ENCODE results near the gene ZNF423. TPM values are rescaled to one million over a fixed set of nuclear protein-coding genes. Genes with fewer than 3 reads are reported as not detected.

ZNF423 gene
- total RNA-seq, 6 experiments from 2014 or later, result 0.43 to 1.2 (median 0.89) TPM

GRCh38 chr16:49550666-49551065, 305.2 kb downstream of the ZNF423 start:
- H3K36me3 ChIP-seq, result no peaks in the 10 kb centered on the region
- H3K27ac ChIP-seq, result no peak overlapping the region
- WGBS (ENCODE audit: insufficient coverage, low coverage, low lambda C conversion rate, missing lambda C conversion rate), result 80% methylated on average over 2 of the region's 6 CpGs
- no peaks in the 10 kb centered on the region for H3K4me1 ChIP-seq
- no peak overlapping the region for H3K4me3 ChIP-seq
- no peak for DNase-seq
- no peaks in the 10 kb centered on the region for H3K27me3 ChIP-seq
- ATAC-seq, result no peak
- no peak for TF ChIP-seq POLR2A (IDR thresholded peaks at IDR 0.05)
- no peak for TF ChIP-seq CTCF (IDR thresholded peaks at IDR 0.05)
- intact Hi-C loops (cut with DNase I), result no loop called here
- no peaks in the 10 kb centered on the region for H3K9me3 ChIP-seq

GRCh38 chr16:49550140-49550539, 305.8 kb downstream of the ZNF423 start:
- 73% methylated on average over 5 of the region's 5 CpGs for WGBS (ENCODE audit: insufficient coverage, low coverage, low lambda C conversion rate, missing lambda C conversion rate)
- Histone ChIP-seq H3K4me3 (no peak overlapping the region), H3K27me3 (no peaks in the 10 kb centered on the region), H3K36me3 (no peaks in the 10 kb centered on the region), H3K4me1 (no peaks in the 10 kb centered on the region), H3K27ac (no peak overlapping the region), H3K9me3 (no peaks in the 10 kb centered on the region)
- TF ChIP-seq POLR2A (IDR thresholded peaks at IDR 0.05), result no peak
- TF ChIP-seq CTCF (IDR thresholded peaks at IDR 0.05), result no peak
- intact Hi-C loops (cut with DNase I), result no loop called here
- DNase-seq (no peak), ATAC-seq (no peak)

- 53% methylated on average over 6 of the region's 14 CpGs for WGBS (ENCODE audit: insufficient coverage, low coverage, low lambda C conversion rate, missing lambda C conversion rate)
- Histone ChIP-seq H3K4me3 (no peak overlapping the region), H3K36me3 (no peaks in the 10 kb centered on the region), H3K4me1 (no peaks in the 10 kb centered on the region), H3K27ac (no peak overlapping the region), H3K27me3 (no peaks in the 10 kb centered on the region), H3K9me3 (no peaks in the 10 kb centered on the region)
- DNase-seq (no peak), ATAC-seq (no peak)
- no peak for TF ChIP-seq POLR2A (IDR thresholded peaks at IDR 0.05)
- no peak for TF ChIP-seq CTCF (IDR thresholded peaks at IDR 0.05)
- intact Hi-C loops (cut with DNase I), result no loop called here
These were observed 307.5 kb downstream of the ZNF423 start for GRCh38 chr16:49548325-49548970.

GRCh38 chr16:49547448-49547847, 308.5 kb downstream of the ZNF423 start:
- Histone ChIP-seq H3K4me1 (no peaks in the 10 kb centered on the region), H3K36me3 (no peaks in the 10 kb centered on the region), H3K9me3 (no peaks in the 10 kb centered on the region), H3K27me3 (no peaks in the 10 kb centered on the region), H3K27ac (no peak overlapping the region), H3K4me3 (no peak overlapping the region)
- intact Hi-C loops (cut with DNase I), result no loop called here
- TF ChIP-seq CTCF (IDR thresholded peaks at IDR 0.05), result no peak
- TF ChIP-seq POLR2A (IDR thresholded peaks at IDR 0.05), result no peak
- WGBS (ENCODE audit: insufficient coverage, low coverage, low lambda C conversion rate, missing lambda C conversion rate), result no CpG with 5 or more reads among the region's 9 CpGs
- no peak for DNase-seq
- no peak for ATAC-seq

- no peaks in the 10 kb centered on the region for H3K9me3 ChIP-seq
- intact Hi-C loops (cut with DNase I), result no loop called here
- whole genome bisulfite sequencing (ENCODE audit: insufficient coverage, low coverage, low lambda C conversion rate, missing lambda C conversion rate), result 38% methylated on average over 1 of the region's 1 CpG
- H3K27me3 ChIP-seq, result no peaks in the 10 kb centered on the region
- DNase-seq (no peak), ATAC-seq (no peak)
- no peaks in the 10 kb centered on the region for H3K36me3 ChIP-seq
- H3K27ac ChIP-seq, result no peak overlapping the region
- H3K4me3 ChIP-seq, result no peak overlapping the region
- H3K4me1 ChIP-seq, result no peaks in the 10 kb centered on the region
- no peak for TF ChIP-seq CTCF (IDR thresholded peaks at IDR 0.05)
- TF ChIP-seq POLR2A (IDR thresholded peaks at IDR 0.05), result no peak
These were observed 309.2 kb downstream of the ZNF423 start for GRCh38 chr16:49546735-49547134.

Measured in right lobe of liver (tissue), 6 donors.